ENCODE data around the gene ETV5. TPM values are rescaled to one million over a fixed set of nuclear protein-coding genes. Genes with fewer than 3 reads are reported as not detected.

ETV5 gene
- total RNA-seq, 1 donor from 2014 or later = 29.7 TPM

DNA sequence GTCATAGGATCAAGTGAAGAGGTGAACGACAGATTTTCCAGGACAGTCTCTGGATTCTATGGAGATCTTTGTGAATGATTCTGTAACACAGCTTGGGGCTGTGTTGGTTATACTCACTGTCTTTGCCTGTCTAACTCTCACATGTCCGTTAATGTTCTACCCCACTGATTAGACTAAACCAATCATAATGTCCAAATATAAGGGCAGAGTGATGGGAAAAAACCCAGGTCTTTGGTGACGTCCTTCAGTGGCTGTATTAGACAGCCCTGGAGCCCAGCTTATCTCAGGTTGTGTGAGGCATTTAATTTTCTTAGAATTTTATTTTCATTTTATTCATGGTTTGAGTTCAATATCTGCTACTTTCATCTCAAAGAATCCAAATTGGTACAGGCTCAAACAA lies 111.8 kb downstream of the ETV5 start:
- DNase-seq (ENCODE audit: low spot score in 2 of 2, unreplicated experiment in 2 of 2) = no peak
- Mint-ChIP-seq H3K4me3 (no peak overlapping the region), H3K9me3 (no peaks in the 10 kb centered on the region), H3K27ac (no peak overlapping the region), H3K36me3 (no peaks in the 10 kb centered on the region), H3K4me1 (no peaks in the 10 kb centered on the region), H3K27me3 (ENCODE audit: low read depth) (peaks cover 19% of the 10 kb centered on the region)
- TF ChIP-seq CTCF (IDR thresholded peaks at IDR 0.05; ENCODE audit: unreplicated experiment) = no peak

Other genes starting within 250 kb of the ETV5 start
- gene TRA2B, start 171.1 kb downstream of the ETV5 start, total RNA-seq = 217 to 228 TPM (median 222 TPM) in 3 replicates

Data from mesothelial cell of epicardium (in vitro differentiated cells).